HepG2 (cell line): Measurements from ENCODE around the gene GATA5. TPM values are rescaled to one million over a fixed set of nuclear protein-coding genes. Genes with fewer than 3 reads are reported as not detected.

Experiments used
- ATAC-seq: fragments of 200-7000 bp; cut with Tn5 transposase; 3 replicates; pipeline ENCODE4 v1.9.1; 2020; ENCODE audit warnings: mild to moderate bottlenecking, moderate library complexity
- BruUV-seq: library from RNA; stranded (reverse); fragments of 400-500 nt; replicated peaks from 2 replicates; lab custom pipeline; 2021; lab: Mats Ljungman, UMichigan
- CTCF ChIA-PET: fragments of 300-600 bp; formaldehyde crosslinking; extraction: SDS; loops from one replicate; lab custom pipeline; 2021; ENCODE audit warnings: low total read pairs, inconsistent platforms, low intra/inter-chr PET ratio; lab: Yijun Ruan, JAX
- POLR2A ChIA-PET: fragments of 350-600 bp; sonication (Branson Sonifier 250); formaldehyde crosslinking; loops from one replicate; lab custom pipeline; 2020; ENCODE audit warnings: antibody characterized with exemption, inconsistent platforms; lab: Yijun Ruan, JAX
- DNase-seq: peaks from one replicate; pipeline ENCODE4 v3.0.0-alpha.2; 2015; ENCODE audit warnings: low spot score
- FAIRE-seq: peaks from 3 replicates; lab custom pipeline; 2011; peaks lifted over from hg19 to GRCh38; lab: Jason Lieb, UNC
- H2AFZ ChIP-seq: one replicate; pipeline ENCODE4 v1.6.1; 2011; ENCODE audit warnings: low read length, inconsistent platforms
- H3K27ac ChIP-seq: fragments of 300-600 bp; 3 replicates; pipeline ENCODE4 v1.8.0; 2011; ENCODE audit warnings: mixed run types, mild to moderate bottlenecking, mixed read lengths, low read length, inconsistent platforms; ENCODE audit not compliant: insufficient read depth; ENCODE audit errors: extremely low read length
- H3K27me3 ChIP-seq, 2 experiments: fragments of 200-600 bp in 1 of 2; 2 replicates in 1 of 2; 3 replicates in 1 of 2; pipeline versions ENCODE4 v1.6.0 to v1.8.0; 2011; ENCODE audit warnings: low read length in 2 of 2, mild to moderate bottlenecking in 2 of 2, moderate library complexity in 2 of 2, inconsistent platforms in 1 of 2; ENCODE audit not compliant: insufficient read depth in 2 of 2, control insufficient read depth in 1 of 2
- H3K36me3 ChIP-seq, 2 experiments: fragments of 200-600 bp in 1 of 2; replicated peaks in 1 of 2; 2 replicates in 1 of 2; 3 replicates in 1 of 2; pipeline versions ENCODE4 v1.5.1 to v1.8.0; 2011; ENCODE audit warnings: low read length in 2 of 2, inconsistent platforms in 1 of 2; ENCODE audit not compliant: insufficient read depth in 2 of 2, control insufficient read depth in 1 of 2
- H3K4me1 ChIP-seq: 2 replicates; pipeline ENCODE4 v1.5.1; 2012; ENCODE audit warnings: low read length, inconsistent platforms; ENCODE audit not compliant: insufficient read depth
- H3K4me2 ChIP-seq: 2 replicates; pipeline ENCODE4 v1.6.0; 2011; ENCODE audit warnings: low read depth, low read length, inconsistent platforms
- H3K4me3 ChIP-seq, 3 experiments: fragments of 200-600 bp in 1 of 3; sonication (generic), shearing (Covaris generic) in 1 of 3; replicated peaks in 1 of 3; 2 replicates each; pipeline ENCODE4 v1.5.1; 2011 to 2016; ENCODE audit warnings: low read length in 3 of 3, inconsistent platforms in 2 of 3, low read depth in 2 of 3, mild to moderate bottlenecking in 2 of 3, control low read depth in 1 of 3, mixed read lengths in 1 of 3; ENCODE audit not compliant: insufficient read depth in 1 of 3
- H3K79me2 ChIP-seq: one replicate; pipeline ENCODE4 v1.6.1; 2011; ENCODE audit warnings: low read length, inconsistent platforms; ENCODE audit not compliant: insufficient read depth
- H3K9ac ChIP-seq: 2 replicates; pipeline ENCODE4 v1.6.0; 2011; ENCODE audit warnings: mild to moderate bottlenecking, low read depth, low read length, inconsistent platforms; ENCODE audit not compliant: insufficient read depth
- H3K9me3 ChIP-seq: 2 replicates; pipeline ENCODE4 v1.5.1; 2012; ENCODE audit warnings: mild to moderate bottlenecking, low read length
- H4K20me1 ChIP-seq: 2 replicates; pipeline ENCODE4 v1.6.0; 2011; ENCODE audit warnings: inconsistent platforms, mild to moderate bottlenecking, low read length, moderate library complexity; ENCODE audit not compliant: insufficient read depth
- AGO1 ChIP-seq: fragments of 200-400 bp; formaldehyde crosslinking; IDR thresholded peaks from 2 replicates; pipeline ENCODE4 v1.6.1; 2017; ENCODE audit warnings: mild to moderate bottlenecking, low read depth, low read length, moderate library complexity; ENCODE audit not compliant: poor library complexity, severe bottlenecking
- CEBPG ChIP-seq: IDR thresholded peaks from 2 replicates; pipeline ENCODE4 v1.6.1; 2016
- EZH2 ChIP-seq: conservative IDR thresholded peaks from 2 replicates; pipeline ENCODE4 v1.6.1; 2012; ENCODE audit warnings: mild to moderate bottlenecking, low read depth, low read length, moderate library complexity
- HNRNPL ChIP-seq: fragments of 200-400 bp; formaldehyde crosslinking; IDR thresholded peaks from 2 replicates; pipeline ENCODE4 v1.6.1; 2017; ENCODE audit warnings: mild to moderate bottlenecking, low read depth, low read length
- JARID2 ChIP-seq: sonication (generic); formaldehyde crosslinking; IDR thresholded peaks from 2 replicates; pipeline ENCODE4 v1.8.1; 2023; ENCODE audit warnings: missing genetic modification reagents, inconsistent platforms; ENCODE audit not compliant: insufficient replicate concordance
- MED8 ChIP-seq: sonication (generic); formaldehyde crosslinking; IDR thresholded peaks from 2 replicates; pipeline ENCODE4 v1.8.1; 2023; ENCODE audit warnings: mild to moderate bottlenecking, missing genetic modification reagents; ENCODE audit not compliant: insufficient replicate concordance
- TAF15 ChIP-seq: fragments of 200-400 bp; formaldehyde crosslinking; IDR thresholded peaks from one replicate; pipeline ENCODE4 v1.6.1; 2018; ENCODE audit warnings: mild to moderate bottlenecking, low read depth, low read length; ENCODE audit not compliant: poor library complexity, severe bottlenecking
- ZNF136 ChIP-seq: sonication (generic); formaldehyde crosslinking; IDR thresholded peaks from 2 replicates; pipeline ENCODE4 v1.8.1; 2022; ENCODE audit warnings: low read depth, mild to moderate bottlenecking, moderate library complexity, missing genetic modification reagents
- ZNF614 ChIP-seq: IDR thresholded peaks from 2 replicates; pipeline ENCODE4 v1.6.1; 2018; ENCODE audit warnings: missing biosample characterization, missing genetic modification reagents, inconsistent platforms, borderline replicate concordance
- ZNF615 ChIP-seq: sonication (generic); formaldehyde crosslinking; IDR thresholded peaks from 2 replicates; pipeline ENCODE4 v1.5.0; 2020; ENCODE audit warnings: mild to moderate bottlenecking, missing genetic modification reagents, borderline replicate concordance
- ZNF816 ChIP-seq: sonication (generic); formaldehyde crosslinking; IDR thresholded peaks from 2 replicates; pipeline ENCODE4 v1.8.0; 2022; ENCODE audit warnings: missing genetic modification reagents, mild to moderate bottlenecking, borderline replicate concordance
- WGBS: methylation state at CpG from one replicate; pipeline ENCODE4 v1.1.6; 2017; ENCODE audit warnings: low lambda C conversion rate; 5-methylcytosine and 5-hydroxymethylcytosine counted together
- in situ Hi-C: cut with HindIII; loops from 2 replicates; pipeline ENCODE4 v1.10.0; 2017; ENCODE audit warnings: low pct_unique_long_range_greater_than_20kb; ENCODE audit not compliant: extremely low pct_ligation_motif_present
- intact Hi-C: fragments of 100-400 bp; cut with micrococcal nuclease; formaldehyde crosslinking; loops from one replicate; pipeline ENCODE4 v1.10.0; 2022; ENCODE audit not compliant: unreplicated experiment
- polyA plus RNA-seq, 8 experiments: library from polyadenylated mRNA; depleted of rRNA in 3 of 8; stranded (reverse) in 7 of 8; unstranded in 1 of 8; fragments of >200 nt; fragmentation: Illumina TruSeq in 4 of 8; extraction: Trizol in 4 of 8; gene quantifications; 2 replicates each; pipeline versions ENCODE4 v1.2.1 to v1.2.3, GENCODE V29; 2011 to 2016; ENCODE audit warnings: low read depth in 4 of 8, missing spikeins in 1 of 8, mixed read lengths in 1 of 8; ENCODE audit not compliant: insufficient read depth in 1 of 8
- total RNA-seq, 5 experiments: library from RNA; depleted of rRNA; stranded (reverse); fragments of >200 nt; fragmentation: Illumina TruSeq; extraction: Trizol; gene quantifications; 2 replicates each; pipeline ENCODE4 v1.2.3, GENCODE V29; 2016; ENCODE audit warnings: low read depth in 1 of 5
- TF ChIP-seq, protein P1 (sequence below): sonication (generic); formaldehyde crosslinking; IDR thresholded peaks from 2 replicates; pipeline ENCODE4 v1.4.0; 2020; ENCODE audit warnings: mild to moderate bottlenecking, missing genetic modification reagents
- TF ChIP-seq, protein P2 (sequence below): sonication (generic); formaldehyde crosslinking; IDR thresholded peaks from 2 replicates; pipeline ENCODE4 v1.5.1; 2020; ENCODE audit warnings: mild to moderate bottlenecking, moderate library complexity, missing genetic modification reagents
- TF ChIP-seq, protein P3 (sequence below): IDR thresholded peaks from 2 replicates; pipeline ENCODE4 v1.6.1; 2016

The GATA5 gene
- total and polyA plus RNA-seq, 2 of the 13 experiments (the other 11 are each of a cell fraction or from before 2014, with no cell fraction given), result 0.12 to 0.20 TPM

DNA sequence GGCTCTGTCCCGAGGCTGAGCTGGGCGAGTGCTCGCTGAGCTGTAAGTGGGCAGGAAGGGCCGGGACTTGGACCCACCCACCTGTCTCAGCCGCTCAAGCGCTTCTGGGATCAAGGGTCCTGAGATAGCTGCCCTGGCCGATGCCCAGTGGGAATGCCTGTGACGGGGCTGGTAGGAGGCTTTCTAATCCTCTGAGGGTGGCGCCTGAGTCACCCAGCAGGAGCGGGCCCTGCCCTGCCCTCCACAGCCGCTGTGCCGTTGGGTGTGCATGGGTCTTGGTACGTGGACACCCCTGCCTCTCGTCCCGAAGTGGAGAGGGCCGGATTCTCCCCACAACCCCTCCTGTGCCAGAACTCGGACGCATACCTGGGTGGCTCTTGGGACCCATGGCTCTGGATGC, 43.1 kb upstream of the GATA5 start:
- no peak overlapping the region for H2AFZ ChIP-seq
- 27% methylated on average over 12 of the region's 18 CpGs for WGBS
- BruUV-seq, result no TSS peak
- peaks cover 13% of the 10 kb centered on the region for H3K4me1 ChIP-seq
- intact Hi-C loops (no loop called here), in situ Hi-C loops (loop anchor here (25.0 kb wide), 1 partner anchor 268 kb away; the partner anchor contains the start of gene MRGBP)
- FAIRE-seq, result no peak
- peaks cover 32 to 81% of the 10 kb centered on the region in 2 experiments for H3K27me3 ChIP-seq
- ATAC-seq, result no peak
- H3K4me3 ChIP-seq, result no peak overlapping the region
- H4K20me1 ChIP-seq, result no peaks in the 10 kb centered on the region; the same call in 1 of the 2 replicates
- H3K36me3 ChIP-seq, result no peaks in the 10 kb centered on the region
- CTCF ChIA-PET, result no interaction called here
- H3K27ac ChIP-seq, result no peak overlapping the region
- no peak overlapping the region for H3K9ac ChIP-seq
- POLR2A ChIA-PET, result no interaction called here
- H3K4me2 ChIP-seq, result no peak overlapping the region
- no peak for DNase-seq
- H3K9me3 ChIP-seq, result no peaks in the 10 kb centered on the region
- TF ChIP-seq EZH2 (peak; percentile 43; the same call in 1 of the 2 replicates), AGO1 (peak; percentile 24), ZNF615 (CRISPR knock-in tag) (no peak), HNRNPL (0 out of 2 replicates have a peak, but pooled peaks have one; percentile 47)
- TF ChIP-seq, protein P1, sequence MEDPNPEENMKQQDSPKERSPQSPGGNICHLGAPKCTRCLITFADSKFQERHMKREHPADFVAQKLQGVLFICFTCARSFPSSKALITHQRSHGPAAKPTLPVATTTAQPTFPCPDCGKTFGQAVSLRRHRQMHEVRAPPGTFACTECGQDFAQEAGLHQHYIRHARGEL (CRISPR knock-in tag), result no peak
- no peaks in the 10 kb centered on the region for H3K79me2 ChIP-seq

DNA sequence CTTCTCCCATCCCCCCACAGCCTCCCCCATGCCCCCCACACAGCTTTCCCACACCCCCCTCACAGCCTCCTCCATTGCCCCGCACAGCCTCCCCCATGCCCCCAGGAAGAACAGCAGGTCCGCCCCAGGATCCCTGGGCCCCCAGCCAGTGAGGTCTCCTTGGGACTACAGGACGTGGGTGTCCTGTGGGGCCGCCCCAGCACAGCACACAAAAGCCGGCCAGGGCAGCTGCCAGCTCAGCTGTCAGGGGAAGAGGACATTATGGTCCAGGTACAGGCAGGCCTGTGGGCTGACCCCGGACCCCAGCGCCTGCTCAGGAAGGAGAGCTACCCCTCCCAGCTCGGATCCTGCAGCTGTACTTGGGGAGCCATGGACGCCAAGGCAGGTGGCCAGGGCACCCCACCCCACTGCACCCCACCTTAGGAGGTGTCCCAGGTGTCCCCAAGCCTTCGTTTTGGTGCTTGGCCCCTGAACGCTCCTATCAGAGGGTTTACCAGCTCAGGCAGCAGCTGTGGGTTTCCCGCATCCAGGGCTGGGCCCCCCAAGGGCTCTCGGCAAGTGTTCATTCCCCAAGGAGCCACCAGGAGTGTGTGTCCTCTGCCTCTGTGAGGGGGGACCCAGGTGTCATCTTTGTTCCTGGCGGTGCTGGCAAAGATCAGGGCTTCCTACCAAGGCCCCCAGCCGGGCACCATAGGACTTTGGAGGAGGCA, 42.3 kb upstream of the GATA5 start:
- intact Hi-C loops, result no loop called here
- no peaks in the 10 kb centered on the region for H3K79me2 ChIP-seq
- ATAC-seq (no peak), DNase-seq (no peak), FAIRE-seq (no peak)
- H3K4me1 ChIP-seq, result peaks cover 7% of the 10 kb centered on the region
- CTCF ChIA-PET, result interaction anchor here (2.3 kb wide), 1 partner anchor 99 kb away, joined by 25 read pairs; no protein-coding TSS in a partner anchor
- H3K27me3 ChIP-seq, result peaks cover 29 to 81% of the 10 kb centered on the region in 2 experiments
- no peaks in the 10 kb centered on the region for H3K36me3 ChIP-seq
- 26% methylated on average over 11 of the region's 15 CpGs for WGBS
- H3K9ac ChIP-seq, result no peak overlapping the region
- no peak overlapping the region for H3K4me3 ChIP-seq
- H3K4me2 ChIP-seq, result no peak overlapping the region
- POLR2A ChIA-PET, result no interaction called here
- H4K20me1 ChIP-seq, result no peaks in the 10 kb centered on the region; the same call in 1 of the 2 replicates
- H2AFZ ChIP-seq, result no peak overlapping the region
- H3K9me3 ChIP-seq, result no peaks in the 10 kb centered on the region
- no peak overlapping the region for H3K27ac ChIP-seq
- in situ Hi-C loops, result loop anchor here (25.0 kb wide), 1 partner anchor 269 kb away; the partner anchor contains the start of gene MRGBP
- no TSS peak for BruUV-seq
- TF ChIP-seq JARID2, result no peak
- TF ChIP-seq MED8 (CRISPR knock-in tag), result no peak
- TF ChIP-seq ZNF136 (CRISPR knock-in tag), result no peak
- no peak for TF ChIP-seq ZNF816 (CRISPR knock-in tag)
- no peak for TF ChIP-seq ZNF614 (CRISPR knock-in tag)
- TF ChIP-seq, protein P2, sequence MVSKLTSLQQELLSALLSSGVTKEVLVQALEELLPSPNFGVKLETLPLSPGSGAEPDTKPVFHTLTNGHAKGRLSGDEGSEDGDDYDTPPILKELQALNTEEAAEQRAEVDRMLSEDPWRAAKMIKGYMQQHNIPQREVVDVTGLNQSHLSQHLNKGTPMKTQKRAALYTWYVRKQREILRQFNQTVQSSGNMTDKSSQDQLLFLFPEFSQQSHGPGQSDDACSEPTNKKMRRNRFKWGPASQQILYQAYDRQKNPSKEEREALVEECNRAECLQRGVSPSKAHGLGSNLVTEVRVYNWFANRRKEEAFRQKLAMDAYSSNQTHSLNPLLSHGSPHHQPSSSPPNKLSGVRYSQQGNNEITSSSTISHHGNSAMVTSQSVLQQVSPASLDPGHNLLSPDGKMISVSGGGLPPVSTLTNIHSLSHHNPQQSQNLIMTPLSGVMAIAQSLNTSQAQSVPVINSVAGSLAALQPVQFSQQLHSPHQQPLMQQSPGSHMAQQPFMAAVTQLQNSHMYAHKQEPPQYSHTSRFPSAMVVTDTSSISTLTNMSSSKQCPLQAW (CRISPR knock-in tag), result no peak
- TF ChIP-seq CEBPG (CRISPR knock-in tag), result no peak
- TF ChIP-seq TAF15, result no peak
- TF ChIP-seq, protein P3, sequence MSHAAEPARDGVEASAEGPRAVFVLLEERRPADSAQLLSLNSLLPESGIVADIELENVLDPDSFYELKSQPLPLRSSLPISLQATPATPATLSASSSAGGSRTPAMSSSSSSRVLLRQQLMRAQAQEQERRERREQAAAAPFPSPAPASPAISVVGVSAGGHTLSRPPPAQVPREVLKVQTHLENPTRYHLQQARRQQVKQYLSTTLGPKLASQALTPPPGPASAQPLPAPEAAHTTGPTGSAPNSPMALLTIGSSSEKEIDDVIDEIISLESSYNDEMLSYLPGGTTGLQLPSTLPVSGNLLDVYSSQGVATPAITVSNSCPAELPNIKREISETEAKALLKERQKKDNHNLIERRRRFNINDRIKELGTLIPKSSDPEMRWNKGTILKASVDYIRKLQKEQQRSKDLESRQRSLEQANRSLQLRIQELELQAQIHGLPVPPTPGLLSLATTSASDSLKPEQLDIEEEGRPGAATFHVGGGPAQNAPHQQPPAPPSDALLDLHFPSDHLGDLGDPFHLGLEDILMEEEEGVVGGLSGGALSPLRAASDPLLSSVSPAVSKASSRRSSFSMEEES (CRISPR knock-in tag), result no peak
